Endothelial cell of hepatic sinusoid (primary cell): Measurements from ENCODE around the gene XIRP2.

Source experiments
- in situ Hi-C: cut with HindIII; loops from 2 replicates; pipeline ENCODE4 v1.10.0; 2017; ENCODE audit warnings: low sequenced_read_pairs

Gene XIRP2, protein sequence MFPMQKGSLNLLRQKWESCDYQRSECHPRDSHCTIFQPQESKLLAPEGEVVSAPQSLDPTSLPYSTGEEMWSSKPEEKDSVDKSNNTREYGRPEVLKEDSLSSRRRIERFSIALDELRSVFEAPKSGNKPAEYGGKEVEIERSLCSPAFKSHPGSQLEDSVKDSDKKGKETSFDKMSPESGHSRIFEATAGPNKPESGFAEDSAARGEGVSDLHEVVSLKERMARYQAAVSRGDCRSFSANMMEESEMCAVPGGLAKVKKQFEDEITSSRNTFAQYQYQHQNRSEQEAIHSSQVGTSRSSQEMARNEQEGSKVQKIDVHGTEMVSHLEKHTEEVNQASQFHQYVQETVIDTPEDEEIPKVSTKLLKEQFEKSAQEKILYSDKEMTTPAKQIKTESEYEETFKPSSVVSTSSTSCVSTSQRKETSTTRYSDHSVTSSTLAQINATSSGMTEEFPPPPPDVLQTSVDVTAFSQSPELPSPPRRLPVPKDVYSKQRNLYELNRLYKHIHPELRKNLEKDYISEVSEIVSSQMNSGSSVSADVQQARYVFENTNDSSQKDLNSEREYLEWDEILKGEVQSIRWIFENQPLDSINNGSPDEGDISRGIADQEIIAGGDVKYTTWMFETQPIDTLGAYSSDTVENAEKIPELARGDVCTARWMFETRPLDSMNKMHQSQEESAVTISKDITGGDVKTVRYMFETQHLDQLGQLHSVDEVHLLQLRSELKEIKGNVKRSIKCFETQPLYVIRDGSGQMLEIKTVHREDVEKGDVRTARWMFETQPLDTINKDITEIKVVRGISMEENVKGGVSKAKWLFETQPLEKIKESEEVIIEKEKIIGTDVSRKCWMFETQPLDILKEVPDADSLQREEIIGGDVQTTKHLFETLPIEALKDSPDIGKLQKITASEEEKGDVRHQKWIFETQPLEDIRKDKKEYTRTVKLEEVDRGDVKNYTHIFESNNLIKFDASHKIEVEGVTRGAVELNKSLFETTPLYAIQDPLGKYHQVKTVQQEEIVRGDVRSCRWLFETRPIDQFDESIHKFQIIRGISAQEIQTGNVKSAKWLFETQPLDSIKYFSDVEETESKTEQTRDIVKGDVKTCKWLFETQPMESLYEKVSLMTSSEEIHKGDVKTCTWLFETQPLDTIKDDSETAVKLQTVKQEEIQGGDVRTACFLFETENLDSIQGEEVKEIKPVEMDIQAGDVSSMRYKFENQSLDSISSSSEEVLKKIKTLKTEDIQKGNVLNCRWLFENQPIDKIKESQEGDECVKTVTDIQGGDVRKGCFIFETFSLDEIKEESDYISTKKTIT (N-terminal part only)

DNA sequence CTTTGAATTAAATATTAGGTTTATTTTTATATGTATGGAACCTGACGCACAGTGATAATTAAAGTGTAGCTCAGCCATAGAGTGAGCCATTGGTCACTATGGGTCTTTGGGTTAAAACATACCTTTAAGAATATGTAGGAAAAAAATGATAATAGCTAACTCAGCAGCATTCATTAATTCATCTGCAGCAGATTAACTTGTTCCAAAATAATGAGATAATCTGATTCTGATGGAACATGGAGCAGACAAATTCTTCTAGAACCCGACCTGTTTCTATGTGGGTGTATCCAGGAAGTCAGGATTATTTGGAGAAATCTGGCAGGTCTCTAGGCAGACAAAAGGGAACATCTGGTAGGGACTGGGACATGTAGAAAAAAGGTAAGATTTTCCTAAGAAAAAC lies at the start of gene XIRP2:
Gene XIRP2 (plus strand): TSS at position 301 of the 400 bp plus-strand sequence. CDS start 15,003 bp downstream, outside the sequence.
- in situ Hi-C loops, result no loop called here

DNA sequence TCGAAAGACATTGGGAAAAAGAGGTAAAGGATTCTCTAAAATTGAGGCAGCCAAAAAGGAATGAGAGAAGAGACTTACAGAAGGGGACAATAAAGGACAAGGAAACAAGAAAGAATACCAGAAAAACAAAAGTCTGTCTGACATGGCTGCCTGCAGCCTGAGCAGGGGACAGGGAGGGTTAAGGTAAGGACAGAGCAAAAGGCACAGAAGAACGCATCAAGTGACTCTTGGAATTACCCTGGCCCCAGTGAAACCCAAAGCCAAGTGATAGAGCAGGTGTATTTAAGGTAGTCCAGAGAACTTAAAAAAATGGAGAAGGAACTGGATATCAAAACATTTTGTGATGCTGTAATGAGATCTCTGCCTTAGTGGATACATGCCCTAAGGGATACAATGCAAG lies 47.1 kb upstream of the XIRP2 start:
- in situ Hi-C loops, result no loop called here

DNA sequence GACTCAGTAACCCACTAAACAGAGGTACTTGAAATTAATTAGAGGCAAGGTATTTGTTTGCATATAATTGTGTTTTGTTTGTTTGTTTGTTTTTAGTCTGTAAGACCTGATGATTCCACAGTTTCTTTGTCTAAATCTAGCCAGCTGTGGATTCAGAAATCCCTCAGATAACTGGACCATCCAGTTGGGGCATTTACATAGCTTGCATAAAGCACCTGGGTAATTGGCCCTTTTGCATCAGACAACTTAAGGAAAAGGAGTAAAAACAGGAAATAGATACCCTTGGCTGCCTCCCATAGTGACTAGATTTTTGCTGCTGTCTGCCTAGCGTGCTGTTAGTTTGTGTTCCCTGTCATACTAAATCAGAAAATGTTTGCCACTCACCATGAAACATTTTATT lies 46.6 kb upstream of the XIRP2 start:
- in situ Hi-C loops, result no loop called here

DNA sequence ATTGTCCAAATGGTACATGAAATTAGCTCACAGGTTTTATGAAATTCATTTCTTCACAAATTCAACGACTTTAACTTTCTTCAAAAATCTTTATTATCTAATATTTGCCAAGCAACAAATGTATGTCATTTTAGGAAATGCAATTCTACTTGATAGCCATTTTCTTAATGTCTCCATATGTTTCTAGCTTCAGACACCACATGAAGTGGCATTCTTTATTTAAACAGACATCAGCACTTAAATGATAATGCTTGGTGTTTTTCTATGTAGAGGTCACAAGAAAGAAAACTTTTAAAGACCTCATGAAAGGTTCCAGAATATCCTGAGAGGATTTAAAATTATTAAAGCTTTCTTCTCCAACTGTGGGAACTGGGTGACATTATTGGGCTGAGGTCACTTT lies 44.2 kb upstream of the XIRP2 start:
- in situ Hi-C loops, result no loop called here

DNA sequence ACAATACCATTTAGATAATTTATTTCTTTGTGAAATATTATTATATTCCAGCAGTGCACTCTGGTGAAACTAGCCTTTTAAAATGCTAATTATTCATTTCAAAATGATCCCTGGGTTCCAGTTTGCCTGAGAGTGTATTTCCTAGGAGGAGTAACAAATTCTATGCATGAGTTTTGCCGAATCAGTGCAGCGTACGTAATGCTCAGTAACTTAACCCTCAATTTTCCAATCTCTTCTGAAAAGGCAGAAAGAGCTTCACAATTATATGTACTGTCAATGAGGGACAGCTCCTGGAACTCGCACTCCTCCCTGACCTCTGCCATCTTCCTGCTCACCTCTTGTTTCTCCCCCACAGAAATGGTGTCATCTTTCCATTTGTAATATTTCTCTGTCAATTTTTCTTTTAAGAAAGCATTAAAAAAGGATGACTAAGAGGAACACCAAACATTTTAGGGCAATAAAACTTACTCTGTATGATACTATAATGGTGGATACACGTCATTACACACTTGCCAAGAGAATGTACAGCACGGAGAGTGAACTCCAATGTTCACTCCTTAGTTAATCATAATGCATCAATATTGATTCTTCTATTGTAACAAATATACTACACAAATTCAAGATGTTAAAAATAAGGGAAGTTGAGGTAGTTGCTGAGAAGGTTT lies 25.7 kb upstream of the XIRP2 start:
- in situ Hi-C loops, result no loop called here

DNA sequence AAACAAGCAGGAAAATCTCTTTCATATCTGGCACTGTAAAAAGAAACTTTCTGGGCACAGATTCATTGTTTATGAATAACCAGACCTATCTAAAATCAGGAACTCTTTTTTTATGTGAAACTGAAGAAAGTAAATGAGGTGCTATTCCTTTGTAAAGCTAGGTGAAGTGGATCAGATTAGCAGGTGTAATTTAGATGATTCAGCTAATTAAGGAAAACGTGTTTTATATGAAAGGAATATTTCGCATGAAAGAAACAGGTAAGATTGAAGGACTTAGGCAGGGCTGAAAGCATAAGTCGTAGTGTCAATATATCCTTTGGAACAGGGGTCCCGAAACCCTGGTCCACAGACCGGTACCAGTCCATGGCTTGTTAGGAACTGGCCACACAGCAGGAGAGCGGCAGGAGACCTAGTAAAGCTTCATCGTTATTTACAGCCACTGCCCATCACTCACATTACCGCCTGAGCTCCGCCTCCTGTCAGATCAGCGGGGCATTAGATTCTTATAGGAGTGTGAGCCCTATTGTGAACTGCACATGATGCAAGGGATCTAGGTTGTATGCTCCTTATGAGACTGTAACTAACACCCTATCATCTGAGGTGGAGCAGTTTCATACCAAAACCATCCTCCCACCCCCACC lies 20.3 kb upstream of the XIRP2 start:
- in situ Hi-C loops, result no loop called here

DNA sequence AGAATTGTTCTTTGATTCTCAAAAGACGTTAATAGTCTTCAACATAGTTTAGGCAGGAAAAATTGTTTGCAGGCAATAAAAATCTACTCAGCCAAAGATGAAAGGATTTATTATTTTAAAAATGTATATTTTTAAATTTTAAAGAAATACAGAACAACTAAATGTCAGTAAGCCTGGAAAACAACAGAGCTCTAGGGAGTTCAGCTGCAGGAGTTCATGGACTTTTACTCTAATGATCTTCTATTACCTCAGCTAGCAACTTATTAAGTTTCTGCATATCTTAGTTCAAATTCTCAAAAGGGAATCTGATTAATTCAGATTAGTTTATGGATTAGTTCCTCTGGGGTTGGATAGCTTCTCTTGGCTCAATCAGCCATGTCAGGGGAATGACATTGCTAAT lies 17.9 kb upstream of the XIRP2 start:
- in situ Hi-C loops, result loop anchor here (10.0 kb wide), 1 partner anchor 56 kb away; no protein-coding TSS in a partner anchor

DNA sequence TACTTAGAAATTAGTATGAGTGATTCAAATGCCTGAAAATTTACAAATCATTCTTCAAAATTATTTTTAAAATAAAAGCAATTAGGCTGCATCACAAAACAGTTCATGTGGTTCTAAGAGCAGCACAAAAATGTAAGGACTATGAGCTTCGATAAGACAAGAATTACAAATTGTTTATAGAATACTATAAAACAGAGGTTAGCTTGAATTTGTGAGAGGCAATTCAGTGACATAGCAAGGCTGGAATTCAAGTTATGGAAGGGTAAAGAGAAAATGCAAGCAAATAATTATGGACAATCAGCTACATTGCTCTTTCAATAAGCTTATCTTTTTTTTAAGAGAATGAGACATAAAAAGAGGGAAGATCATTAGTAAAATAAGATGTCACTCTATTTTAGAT lies 7.1 kb upstream of the XIRP2 start:
- in situ Hi-C loops, result no loop called here

DNA sequence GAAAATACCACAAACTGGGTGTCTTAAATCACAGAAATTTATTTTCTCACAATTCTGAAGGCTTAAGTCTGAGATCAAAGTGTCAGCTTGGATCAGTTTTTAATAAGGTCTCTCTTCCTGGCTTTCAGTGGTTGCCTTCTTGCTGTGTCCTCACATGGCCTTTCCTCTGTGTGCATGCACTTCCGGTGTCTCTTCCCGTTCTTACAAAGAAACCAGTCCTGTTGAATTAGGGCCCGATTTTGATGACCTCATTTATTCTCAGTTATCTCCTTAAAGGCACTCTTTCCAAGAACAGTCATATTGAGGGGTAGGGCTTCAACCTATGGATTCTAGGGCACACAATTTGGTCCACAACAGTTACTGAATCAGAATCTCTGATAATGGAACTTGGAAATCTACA lies 5.4 kb upstream of the XIRP2 start:
- in situ Hi-C loops, result no loop called here

DNA sequence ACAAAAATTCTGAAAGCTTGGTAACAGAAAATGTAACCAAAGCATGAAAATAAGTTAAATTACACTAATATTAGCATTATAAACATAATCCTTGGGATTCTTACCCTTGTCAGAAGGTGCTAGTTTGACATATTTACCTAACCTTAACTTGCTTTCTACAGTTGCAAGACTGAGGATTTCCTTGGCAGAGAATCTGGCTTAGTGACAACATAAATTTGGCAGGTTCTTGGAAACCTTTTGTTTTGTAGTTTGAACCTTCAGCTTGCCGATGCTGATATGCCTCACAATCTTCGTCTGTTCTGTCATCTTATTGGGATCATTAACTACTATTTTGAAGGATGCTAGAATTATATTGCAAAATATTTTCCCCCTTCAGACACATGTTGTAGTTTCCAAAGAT lies 3.4 kb downstream of the XIRP2 start:
- in situ Hi-C loops, result no loop called here

DNA sequence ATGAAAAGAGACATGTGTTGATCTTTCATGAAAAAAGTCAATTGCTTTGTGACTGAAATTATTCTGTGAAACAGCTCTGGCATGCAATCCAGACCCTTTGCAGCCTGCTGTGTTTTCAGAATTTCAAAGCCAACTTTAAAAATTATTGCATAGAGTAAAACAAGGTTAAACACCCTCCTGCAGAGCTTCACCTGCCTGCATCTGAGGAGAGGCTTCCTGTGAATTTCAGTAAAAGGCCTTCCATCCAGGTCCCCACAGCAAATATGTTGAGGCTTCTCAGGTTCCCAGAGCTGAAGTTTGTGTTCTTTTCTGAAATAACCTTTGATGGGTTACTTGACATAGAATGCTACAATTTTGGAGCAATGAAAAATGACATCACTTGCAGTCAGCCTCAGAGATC lies 4.1 kb downstream of the XIRP2 start:
- in situ Hi-C loops, result no loop called here

DNA sequence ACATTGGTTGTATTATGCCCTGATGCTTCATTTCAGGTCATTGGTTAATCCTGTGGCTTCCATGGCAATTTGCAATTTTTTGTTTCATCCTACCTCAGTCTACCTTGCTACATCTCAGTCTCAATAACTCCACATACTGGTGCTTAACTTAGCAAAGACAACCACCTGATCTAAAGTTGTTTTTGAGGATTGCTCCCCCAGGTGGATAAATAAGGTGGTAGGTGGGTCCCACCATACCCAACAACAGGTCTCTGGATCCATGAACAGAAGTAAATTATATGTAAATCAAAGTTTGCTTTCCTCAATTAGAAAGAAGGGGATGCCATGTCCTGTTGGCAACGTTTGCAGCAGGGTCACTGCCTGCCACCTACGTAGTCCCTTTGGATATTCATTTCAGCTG lies 7.0 kb downstream of the XIRP2 start:
- in situ Hi-C loops, result no loop called here

DNA sequence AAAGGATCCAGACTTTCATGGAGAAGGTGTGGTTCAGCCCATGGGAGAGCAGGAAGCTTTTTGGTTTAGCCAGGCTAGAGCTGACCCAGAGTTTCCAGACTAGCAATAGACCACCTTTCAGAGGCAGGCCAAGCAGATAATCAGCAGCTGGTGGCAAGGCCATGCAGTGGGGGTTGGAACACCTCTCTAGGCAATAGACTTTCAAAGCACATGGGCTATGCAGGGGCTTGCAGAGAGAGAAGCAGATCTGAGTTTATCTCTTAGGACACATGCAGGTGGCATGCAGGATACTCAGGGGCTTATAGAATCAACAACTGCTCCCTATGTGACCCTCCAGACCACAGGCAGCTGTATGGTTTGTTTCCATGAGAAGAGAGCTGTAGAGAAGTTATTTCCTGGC lies 9.4 kb downstream of the XIRP2 start:
- in situ Hi-C loops, result no loop called here

DNA sequence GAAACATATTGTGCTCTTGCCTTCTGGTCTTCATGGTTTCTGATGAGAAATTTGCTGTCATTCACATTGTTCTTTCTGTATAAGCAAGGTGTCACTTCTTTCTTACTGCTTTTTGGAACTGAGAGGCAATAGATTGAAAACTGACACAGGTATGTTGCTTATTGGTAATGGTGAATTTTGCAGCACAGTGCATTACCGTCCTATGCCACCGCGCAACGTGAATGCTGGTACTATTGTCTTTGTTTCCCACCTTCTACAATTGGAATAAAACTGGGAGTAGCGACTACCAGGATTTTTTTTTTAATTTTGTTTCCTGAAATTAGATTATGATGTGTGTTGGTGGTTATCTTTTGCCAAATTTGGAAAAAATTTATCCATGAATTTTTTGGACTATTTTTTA lies 11.4 kb downstream of the XIRP2 start:
- in situ Hi-C loops, result no loop called here

DNA sequence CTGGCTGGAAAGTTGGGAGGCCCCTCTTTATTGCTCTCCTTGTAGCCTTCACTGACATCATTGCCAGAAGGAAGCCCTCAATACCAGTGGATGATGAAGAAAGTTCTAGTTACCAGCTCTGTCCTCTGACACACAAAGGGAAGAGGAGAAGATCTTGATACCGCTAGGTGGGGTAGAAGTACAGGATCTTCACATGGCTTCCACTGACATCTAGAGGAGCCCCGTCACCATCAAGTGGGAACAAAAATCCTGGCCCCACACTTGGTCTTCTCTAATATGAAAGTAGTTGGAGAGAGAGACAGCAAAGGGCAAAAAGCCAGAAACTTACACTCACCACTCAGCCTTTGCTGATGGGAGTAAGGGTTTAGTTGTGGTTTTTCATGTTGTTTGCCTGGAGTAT lies 12.4 kb downstream of the XIRP2 start:
- in situ Hi-C loops, result no loop called here

DNA sequence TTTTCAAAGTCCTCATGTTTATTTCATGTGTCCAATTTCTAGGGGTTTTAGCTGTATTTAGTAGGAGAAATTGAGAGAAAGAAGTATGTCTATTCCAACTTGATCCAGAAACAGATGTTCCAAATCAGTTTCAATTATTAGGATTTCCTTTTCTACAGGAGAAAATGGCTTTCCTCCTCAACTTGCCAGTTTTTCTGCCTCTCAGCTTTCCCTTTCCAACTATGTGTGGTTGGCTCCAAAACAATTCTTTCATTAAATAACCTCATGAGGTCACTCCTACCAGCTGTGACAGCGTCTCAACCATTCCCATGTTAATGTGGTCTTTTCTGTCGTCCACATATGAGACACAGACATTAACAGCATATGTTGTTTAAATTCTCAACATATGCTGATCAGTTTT lies 13.1 kb downstream of the XIRP2 start:
- in situ Hi-C loops, result no loop called here

DNA sequence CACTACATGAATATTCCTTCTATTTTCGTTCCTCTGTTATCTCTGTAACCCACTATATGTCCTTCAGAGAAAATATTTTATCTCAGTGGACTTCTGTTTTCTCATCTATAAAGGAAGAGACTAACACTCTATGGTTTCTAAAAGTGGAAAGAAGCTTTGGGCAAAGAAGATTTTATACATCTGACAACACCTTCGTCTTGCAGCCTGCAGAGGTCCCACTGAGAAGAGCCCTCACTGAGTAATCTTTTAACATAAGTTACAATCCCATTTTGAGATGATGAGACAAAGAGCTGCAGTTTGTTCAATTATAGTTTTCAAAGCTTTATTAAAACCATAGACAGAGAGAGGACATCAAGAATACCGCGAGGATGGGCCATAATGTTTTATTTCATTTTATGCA lies 28.7 kb downstream of the XIRP2 start:
- in situ Hi-C loops, result no loop called here

DNA sequence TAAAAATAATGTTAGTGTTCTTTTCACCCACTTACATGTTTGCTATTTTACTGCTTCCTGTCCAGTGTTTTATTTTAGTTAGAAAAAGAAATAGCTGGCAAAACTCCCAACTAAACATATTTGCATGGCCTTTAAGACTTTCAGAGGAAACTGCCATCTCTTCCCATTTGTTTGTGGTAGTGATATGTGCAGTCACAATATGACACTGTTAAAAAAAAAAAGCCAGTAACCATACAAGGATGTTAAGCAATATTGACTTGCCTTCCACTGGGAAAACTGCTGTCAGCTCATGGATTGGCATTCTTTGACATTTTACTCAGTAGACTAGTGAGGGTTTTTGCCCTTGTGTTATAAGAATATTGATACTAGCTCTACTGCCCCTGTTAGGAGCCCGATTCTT lies 29.1 kb downstream of the XIRP2 start:
- in situ Hi-C loops, result no loop called here

DNA sequence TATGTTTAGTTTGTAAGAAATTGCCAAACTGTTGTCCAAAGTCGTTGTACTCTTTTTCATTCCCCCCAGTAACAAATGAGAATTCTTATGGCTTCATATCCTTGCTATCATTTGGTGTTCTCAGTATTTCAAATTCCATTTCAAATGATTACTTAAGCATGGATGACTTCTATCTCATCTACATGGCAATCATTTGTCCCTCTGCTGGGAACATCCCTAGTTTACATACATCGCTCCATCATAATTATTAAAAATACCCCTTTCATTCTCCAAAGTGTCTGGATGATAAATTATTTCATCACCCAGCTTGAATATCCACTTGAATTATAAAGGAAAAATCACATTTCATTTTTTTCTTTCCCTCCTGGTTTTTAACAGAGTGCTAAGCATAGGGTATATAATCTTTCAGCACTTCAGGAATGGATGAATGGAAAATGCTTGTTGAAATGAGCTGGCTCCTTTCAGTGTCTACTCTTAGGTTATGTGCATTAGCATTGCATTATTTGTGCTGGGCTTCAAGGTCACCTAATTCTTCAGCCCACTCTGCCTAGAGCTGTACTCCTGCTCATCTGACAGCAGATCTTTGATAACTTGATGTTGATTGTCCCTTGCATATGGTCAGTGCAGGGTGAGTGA lies 33.1 kb downstream of the XIRP2 start:
- in situ Hi-C loops, result no loop called here

DNA sequence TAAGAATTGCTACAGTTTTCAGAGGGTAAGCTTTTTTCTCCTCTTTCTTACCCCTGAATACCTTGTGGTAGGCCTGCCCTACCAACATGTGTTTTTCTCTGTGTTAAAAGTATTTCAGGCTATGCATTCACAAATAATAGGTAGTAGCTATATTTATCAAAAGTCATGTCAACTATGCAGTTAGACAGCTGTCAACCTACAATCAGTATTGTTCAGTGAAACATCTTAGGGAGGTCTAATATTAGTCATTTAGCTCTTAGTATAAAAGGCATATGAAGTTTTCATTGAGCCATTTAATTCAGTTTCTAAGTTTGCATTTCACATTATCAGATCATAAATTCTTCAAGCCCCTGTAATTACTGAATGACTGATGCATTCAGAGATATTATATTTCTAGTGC lies 36.7 kb downstream of the XIRP2 start:
- in situ Hi-C loops, result no loop called here
